ENCODE data around the gene NLGN2. TPM values are rescaled to one million over a fixed set of nuclear protein-coding genes. Genes with fewer than 3 reads are reported as not detected.

NLGN2 gene
- total RNA-seq, 2 experiments from 2014 or later, result 7.6 to 8.4 TPM

- no peaks in the 10 kb centered on the region for H3K9me3 Mint-ChIP-seq
- ChIA-PET CTCF (no interaction called here), POLR2A (interaction anchor here (0.6 to 1.1 kb wide), 3 partner anchors 20 to 203 kb away, joined by 3 to 4 read pairs (median 3); no protein-coding TSS in a partner anchor)
- H3K27ac Mint-ChIP-seq, result no peak within 1 kb of the TSS
- no peak within 1 kb of the TSS for H3K4me3 ChIP-seq (ENCODE audit: low read length)
- intact Hi-C loops (cut with DNase I, micrococcal nuclease), result loop anchor here in 1 of 2 experiments (5.0 kb wide), 1 partner anchor 63 kb away; the partner anchor contains the start of gene TMEM95
- DNase-seq (no peak), ATAC-seq (ENCODE audit: poor library complexity) (no peak)
- no peaks in the 10 kb centered on the region for H3K4me1 Mint-ChIP-seq (ENCODE audit: low read depth)
- H3K9me3 ChIP-seq (ENCODE audit: control insufficient read depth in 1 of 2, insufficient read depth in 1 of 2, low read length in 2 of 2), result peaks cover 0 to 3% of the 10 kb centered on the region in 2 experiments
- H3K4me1 ChIP-seq (ENCODE audit: insufficient read depth, low read length), result no peaks in the 10 kb centered on the region
- H3K36me3 Mint-ChIP-seq (ENCODE audit: low read depth), result no peaks in the 10 kb centered on the region
- no peak for TF ChIP-seq CTCF (IDR thresholded peaks at IDR 0.05)
- H3K4me3 Mint-ChIP-seq, result no peak within 1 kb of the TSS
- no peaks in the 10 kb centered on the region for H3K27me3 Mint-ChIP-seq
- no peaks in the 10 kb centered on the region for H3K36me3 ChIP-seq (ENCODE audit: insufficient read depth, low read length)
- no peak within 1 kb of the TSS for H3K27ac ChIP-seq (ENCODE audit: low read depth in 1 of 2, low read length in 2 of 2)
- no peaks in the 10 kb centered on the region for H3K27me3 ChIP-seq (ENCODE audit: control insufficient read depth in 1 of 2, insufficient read depth in 2 of 2, low read length in 2 of 2)
Observed at GRCh38 chr17:7419819-7420610, 12.4 kb downstream of the NLGN2 start, which contains the start of gene SPEM1. Gene SPEM1, plus strand, starts transcription at chr17:7420324. Its CDS starts 61 bp downstream, at chr17:7420385.

DNA sequence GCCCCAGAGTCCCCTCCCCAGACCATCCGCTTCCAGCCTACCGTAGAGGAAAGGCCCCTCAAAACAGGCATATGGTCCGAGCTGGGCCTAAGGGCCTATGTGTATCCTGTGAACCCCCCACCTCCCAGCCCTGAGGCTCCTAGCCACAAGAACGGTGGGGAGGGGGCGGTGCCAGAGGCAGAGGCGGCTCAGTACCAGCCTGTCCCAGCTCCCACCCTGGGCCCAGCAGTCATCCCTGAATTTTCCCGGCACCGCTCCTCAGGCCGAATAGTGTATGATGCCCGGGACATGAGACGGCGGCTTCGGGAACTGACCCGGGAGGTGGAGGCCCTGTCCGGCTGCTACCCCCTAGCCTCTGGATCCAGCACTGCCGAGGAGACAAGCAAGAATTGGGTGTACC is 13.5 kb downstream of the NLGN2 start:
- POLR2A ChIA-PET, result interaction anchor here (1.1 kb wide), 1 partner anchor 37 kb away, joined by 3 read pairs; no protein-coding TSS in a partner anchor
- no peaks in the 10 kb centered on the region for H3K9me3 Mint-ChIP-seq
- CTCF ChIA-PET, result no interaction called here
- no peak overlapping the region for H3K4me3 Mint-ChIP-seq
- Histone ChIP-seq H3K9me3 (ENCODE audit: control insufficient read depth in 1 of 2, insufficient read depth in 1 of 2, low read length in 2 of 2) (peaks cover 0 to 3% of the 10 kb centered on the region in 2 experiments), H3K36me3 (ENCODE audit: insufficient read depth, low read length) (no peaks in the 10 kb centered on the region), H3K4me3 (ENCODE audit: low read length) (no peak overlapping the region), H3K27me3 (ENCODE audit: control insufficient read depth in 1 of 2, insufficient read depth in 2 of 2, low read length in 2 of 2) (no peaks in the 10 kb centered on the region), H3K4me1 (ENCODE audit: insufficient read depth, low read length) (no peaks in the 10 kb centered on the region), H3K27ac (ENCODE audit: low read depth in 1 of 2, low read length in 2 of 2) (no peak overlapping the region)
- ATAC-seq (ENCODE audit: poor library complexity) (no peak), DNase-seq (no peak)
- no peaks in the 10 kb centered on the region for H3K27me3 Mint-ChIP-seq
- TF ChIP-seq CTCF (IDR thresholded peaks at IDR 0.05), result no peak
- H3K36me3 Mint-ChIP-seq (ENCODE audit: low read depth), result no peaks in the 10 kb centered on the region
- intact Hi-C loops (cut with DNase I, micrococcal nuclease), result no loop called here
- no peak overlapping the region for H3K27ac Mint-ChIP-seq
- H3K4me1 Mint-ChIP-seq (ENCODE audit: low read depth), result no peaks in the 10 kb centered on the region

DNA sequence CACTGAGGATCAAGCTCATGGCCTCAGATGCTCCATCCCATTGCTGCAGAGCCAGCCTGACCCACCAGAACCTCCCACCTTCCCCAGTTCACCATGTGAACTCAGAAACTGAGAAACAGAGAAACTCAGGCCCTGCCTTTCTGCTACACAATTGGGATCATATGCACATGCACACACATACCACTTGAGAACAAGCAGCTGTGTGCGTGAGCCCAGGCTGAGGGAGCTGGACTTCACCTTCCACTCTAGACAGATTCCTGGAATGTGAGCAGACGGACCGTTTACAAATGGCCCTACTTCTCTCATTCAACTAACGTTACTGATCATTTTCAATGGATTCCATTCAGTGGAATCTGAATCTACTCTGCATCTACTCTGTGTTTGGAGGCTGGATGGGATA is 16.0 kb downstream of the NLGN2 start:
- ATAC-seq (ENCODE audit: poor library complexity) (no peak), DNase-seq (no peak)
- H3K36me3 Mint-ChIP-seq (ENCODE audit: low read depth), result no peaks in the 10 kb centered on the region
- no peak overlapping the region for H3K27ac Mint-ChIP-seq
- H3K4me1 ChIP-seq (ENCODE audit: insufficient read depth, low read length), result no peaks in the 10 kb centered on the region
- H3K27me3 Mint-ChIP-seq, result no peaks in the 10 kb centered on the region
- H3K4me1 Mint-ChIP-seq (ENCODE audit: low read depth), result no peaks in the 10 kb centered on the region
- POLR2A ChIA-PET, result no interaction called here
- intact Hi-C loops (cut with DNase I, micrococcal nuclease), result no loop called here
- no peaks in the 10 kb centered on the region for H3K36me3 ChIP-seq (ENCODE audit: insufficient read depth, low read length)
- CTCF ChIA-PET, result interaction anchor here (0.7 kb wide), 1 partner anchor 16 kb away, joined by 3 read pairs; no protein-coding TSS in a partner anchor
- H3K9me3 ChIP-seq (ENCODE audit: control insufficient read depth in 1 of 2, insufficient read depth in 1 of 2, low read length in 2 of 2), result peaks cover 0 to 3% of the 10 kb centered on the region in 2 experiments
- H3K4me3 ChIP-seq (ENCODE audit: low read length), result no peak overlapping the region
- no peak overlapping the region for H3K4me3 Mint-ChIP-seq
- no peaks in the 10 kb centered on the region for H3K9me3 Mint-ChIP-seq
- no peak overlapping the region for H3K27ac ChIP-seq (ENCODE audit: low read depth in 1 of 2, low read length in 2 of 2)
- TF ChIP-seq CTCF (IDR thresholded peaks at IDR 0.05), result no peak
- no peaks in the 10 kb centered on the region for H3K27me3 ChIP-seq (ENCODE audit: control insufficient read depth in 1 of 2, insufficient read depth in 2 of 2, low read length in 2 of 2)

Measured in CD4-positive, alpha-beta T cell (primary cell).